Suprapubic skin (tissue), 4 donors: ENCODE results near the gene TTC28. TPM values are rescaled to one million over a fixed set of nuclear protein-coding genes. Genes with fewer than 3 reads are reported as not detected.

Experiments used
- DNase-seq, 2 donors: peaks; one replicate each; pipeline ENCODE4 v3.0.0-alpha.2; 2019; ENCODE audit warnings: low spot score in 2 of 2
- H3K27ac ChIP-seq: fragments of 200-600 bp; sonication (generic); one replicate; pipeline ENCODE4 v1.5.1; 2019
- H3K27me3 ChIP-seq: fragments of 200-600 bp; sonication (generic); one replicate; pipeline ENCODE4 v1.5.1; 2019
- H3K36me3 ChIP-seq: fragments of 200-600 bp; sonication (generic); one replicate; pipeline ENCODE4 v1.5.1; 2019
- H3K4me1 ChIP-seq: fragments of 200-600 bp; sonication (generic); one replicate; pipeline ENCODE4 v1.5.1; 2019
- H3K4me3 ChIP-seq: fragments of 200-600 bp; sonication (generic); one replicate; pipeline ENCODE4 v1.5.1; 2019; ENCODE audit warnings: mild to moderate bottlenecking
- H3K9me3 ChIP-seq: fragments of 200-600 bp; sonication (generic); one replicate; pipeline ENCODE4 v1.5.1; 2019
- CTCF ChIP-seq, 2 donors: fragments of 200-600 bp in 1 of 2; fragments of 450-650 bp in 1 of 2; sonication (generic) in 1 of 2; IDR thresholded peaks; one replicate each; pipeline ENCODE4 v1.5.1; 2016 to 2019; ENCODE audit warnings: antibody characterized with exemption in 2 of 2, mild to moderate bottlenecking in 1 of 2, moderate library complexity in 1 of 2
- EP300 ChIP-seq: sonication (generic); formaldehyde crosslinking; IDR thresholded peaks from one replicate; pipeline ENCODE4 v1.6.1; 2017; ENCODE audit warnings: antibody characterized with exemption
- POLR2A ChIP-seq, 2 donors: fragments of 450-650 bp; IDR thresholded peaks; one replicate each; pipeline ENCODE4 v1.6.1; 2017; ENCODE audit warnings: antibody characterized with exemption in 2 of 2, mild to moderate bottlenecking in 2 of 2, moderate library complexity in 2 of 2
- POLR2AphosphoS5 ChIP-seq, 3 donors: sonication (generic); formaldehyde crosslinking; IDR thresholded peaks; one replicate each; pipeline ENCODE4 v1.6.1; 2017; ENCODE audit warnings: antibody characterized with exemption in 3 of 3
- WGBS: methylation state at CpG from one replicate; pipeline ENCODE4 v1.1.5; 2018; 5-methylcytosine and 5-hydroxymethylcytosine counted together
- total RNA-seq, 4 donors: library from RNA; depleted of rRNA; stranded (reverse); fragments of >200 nt; gene quantifications; one replicate each; pipeline ENCODE4 v1.1.0, GENCODE V29; 2016

Gene TTC28
- total RNA-seq, 4 donors from 2014 or later = 8.1 to 23.1 (median 11.7) TPM

- no peak for TF ChIP-seq EP300
- no peak for TF ChIP-seq POLR2A (IDR thresholded peaks at IDR 0.05)
- no peak for TF ChIP-seq CTCF (IDR thresholded peaks at IDR 0.05)
- no peak for TF ChIP-seq POLR2AphosphoS5 (IDR thresholded peaks at IDR 0.05)
- H3K9me3 ChIP-seq = no peaks in the 10 kb centered on the region
- no peak overlapping the region for H3K4me3 ChIP-seq
- no peaks in the 10 kb centered on the region for H3K27me3 ChIP-seq
- no peak overlapping the region for H3K27ac ChIP-seq
- peaks cover 30% of the 10 kb centered on the region for H3K4me1 ChIP-seq
- peaks cover 5% of the 10 kb centered on the region for H3K36me3 ChIP-seq
- 90% methylated on average over 7 of the region's 7 CpGs for WGBS
- peak; percentile 35 to 70 for DNase-seq
Measured at GRCh38 chr22:28025333-28025732, 654.3 kb downstream of the TTC28 start.

DNA sequence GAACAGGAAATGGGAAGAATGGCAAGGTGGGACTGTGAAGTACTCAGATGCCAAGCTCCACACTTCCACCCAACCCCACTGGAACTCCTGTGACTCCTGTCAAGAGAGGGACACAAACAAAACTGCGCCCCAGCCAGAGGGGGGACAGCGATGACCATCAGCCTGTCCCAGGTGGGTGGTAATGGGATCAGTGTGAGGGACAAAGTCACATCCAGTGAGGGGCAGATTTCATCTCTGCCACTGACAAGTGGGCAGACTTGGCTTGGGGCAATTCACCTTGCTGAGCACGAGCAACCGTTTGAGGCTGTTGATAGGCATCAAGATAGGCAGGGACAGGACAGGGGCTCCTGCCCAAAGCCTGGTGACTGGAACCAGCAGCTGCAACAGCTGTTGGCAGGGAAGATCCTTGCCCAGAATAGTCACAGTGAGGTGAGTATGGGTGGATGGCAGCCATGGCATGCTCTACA lies 655.2 kb downstream of the TTC28 start:
- Histone ChIP-seq H3K27me3 (no peaks in the 10 kb centered on the region), H3K27ac (no peak overlapping the region), H3K9me3 (no peaks in the 10 kb centered on the region), H3K4me3 (no peak overlapping the region), H3K4me1 (peaks cover 36% of the 10 kb centered on the region), H3K36me3 (no peaks in the 10 kb centered on the region)
- 87% methylated on average over 4 of the region's 4 CpGs for WGBS
- TF ChIP-seq CTCF (IDR thresholded peaks at IDR 0.05) (no peak), EP300 (no peak), POLR2A (IDR thresholded peaks at IDR 0.05) (no peak), POLR2AphosphoS5 (IDR thresholded peaks at IDR 0.05) (no peak)
- DNase-seq = peak; percentile 58 to 60

DNA sequence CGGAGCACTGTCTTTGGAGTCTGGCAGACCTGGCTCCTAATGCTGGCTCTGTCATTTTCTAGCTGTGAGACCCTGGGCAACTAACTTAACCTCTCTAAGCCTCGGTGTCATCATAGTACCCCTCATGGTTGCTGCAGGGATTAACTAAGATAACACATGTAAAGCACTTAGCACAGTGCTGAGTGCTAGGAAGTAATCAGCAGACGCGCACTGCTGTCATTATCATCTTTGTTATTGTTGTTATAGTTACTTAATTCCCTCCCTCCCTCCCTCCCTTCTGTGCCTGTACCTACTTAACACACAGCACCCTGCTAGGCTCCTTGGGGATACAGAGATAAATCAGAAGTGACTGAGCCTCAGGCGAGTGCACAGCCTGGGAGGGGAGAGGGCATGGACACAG lies 655.9 kb downstream of the TTC28 start:
- 89% methylated on average over 5 of the region's 5 CpGs for WGBS
- H3K4me1 ChIP-seq = peaks cover 37% of the 10 kb centered on the region
- no peaks in the 10 kb centered on the region for H3K27me3 ChIP-seq
- H3K27ac ChIP-seq = no peak overlapping the region
- no peak overlapping the region for H3K4me3 ChIP-seq
- DNase-seq = peak in 1 of 2 donors; percentile 13
- no peaks in the 10 kb centered on the region for H3K36me3 ChIP-seq
- no peaks in the 10 kb centered on the region for H3K9me3 ChIP-seq
- TF ChIP-seq EP300 = no peak
- no peak for TF ChIP-seq CTCF (IDR thresholded peaks at IDR 0.05)
- no peak for TF ChIP-seq POLR2A (IDR thresholded peaks at IDR 0.05)
- TF ChIP-seq POLR2AphosphoS5 (IDR thresholded peaks at IDR 0.05) = no peak

DNA sequence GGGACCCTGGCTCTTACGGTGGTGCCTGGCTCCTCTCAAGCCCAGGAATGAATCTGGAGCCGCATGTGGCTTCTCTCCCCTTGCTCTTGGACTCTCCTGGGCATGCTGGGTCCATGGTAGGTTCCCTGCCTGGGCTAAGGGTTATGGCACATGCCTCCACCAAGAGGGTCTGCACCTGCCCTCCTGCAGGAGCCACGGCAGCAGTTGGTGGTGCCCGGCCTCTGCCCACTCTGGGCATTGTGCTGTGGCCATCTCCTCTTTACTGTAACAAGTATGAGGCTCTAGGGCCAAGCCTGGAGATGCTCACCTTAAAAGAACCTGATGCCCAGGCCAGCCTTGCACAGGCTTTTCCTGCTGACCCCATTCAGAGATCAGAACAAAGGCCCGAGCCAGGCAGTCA lies 656.6 kb downstream of the TTC28 start:
- WGBS = 78% methylated on average over 4 of the region's 5 CpGs
- TF ChIP-seq POLR2A (IDR thresholded peaks at IDR 0.05) = no peak
- TF ChIP-seq POLR2AphosphoS5 (IDR thresholded peaks at IDR 0.05) = no peak
- no peak for TF ChIP-seq CTCF (IDR thresholded peaks at IDR 0.05)
- TF ChIP-seq EP300 = no peak
- H3K4me3 ChIP-seq = no peak overlapping the region
- no peak overlapping the region for H3K27ac ChIP-seq
- H3K4me1 ChIP-seq = peaks cover 39% of the 10 kb centered on the region
- no peaks in the 10 kb centered on the region for H3K27me3 ChIP-seq
- peak; percentile 37 to 55 for DNase-seq
- no peaks in the 10 kb centered on the region for H3K9me3 ChIP-seq
- no peaks in the 10 kb centered on the region for H3K36me3 ChIP-seq

DNA sequence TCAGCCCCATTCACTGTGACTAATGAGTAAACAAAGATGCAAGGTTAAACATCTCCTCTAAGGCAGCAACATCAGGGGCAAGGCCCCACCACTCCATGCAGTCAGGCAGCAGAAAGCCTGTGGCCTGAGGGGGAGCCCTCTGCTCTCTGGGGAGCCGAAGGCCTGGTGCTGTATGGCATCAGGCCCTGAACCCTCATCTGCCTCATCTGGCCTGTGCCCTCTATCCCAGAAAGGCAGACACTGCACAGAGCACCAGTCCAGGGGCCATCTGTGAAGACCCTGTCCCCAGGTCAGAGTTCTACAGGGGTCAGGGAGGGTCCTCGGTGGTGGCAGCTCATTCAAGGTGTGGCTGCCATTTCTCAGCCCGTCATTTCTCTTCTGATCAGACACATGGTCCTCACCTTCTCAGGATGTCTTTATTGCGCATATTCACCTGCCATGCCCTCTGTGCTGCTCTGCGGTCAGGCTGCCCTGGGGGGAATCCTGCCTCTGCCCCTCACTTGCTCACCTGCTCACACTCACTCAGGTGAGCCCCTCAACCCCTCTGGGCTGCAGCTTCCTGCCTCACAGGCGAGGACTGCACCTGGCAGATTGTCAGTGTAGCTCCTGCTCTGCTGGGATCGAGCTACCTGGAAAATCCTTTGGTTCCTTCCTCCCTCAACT lies 657.5 kb downstream of the TTC28 start:
- Histone ChIP-seq H3K27me3 (no peaks in the 10 kb centered on the region), H3K4me1 (peaks cover 38% of the 10 kb centered on the region), H3K4me3 (no peak overlapping the region), H3K36me3 (no peaks in the 10 kb centered on the region), H3K27ac (no peak overlapping the region), H3K9me3 (no peaks in the 10 kb centered on the region)
- 95% methylated on average over 4 of the region's 7 CpGs for WGBS
- DNase-seq = peak; percentile 46 to 65
- TF ChIP-seq POLR2AphosphoS5 (IDR thresholded peaks at IDR 0.05) = no peak
- TF ChIP-seq EP300 = no peak
- TF ChIP-seq POLR2A (IDR thresholded peaks at IDR 0.05) = no peak
- TF ChIP-seq CTCF (IDR thresholded peaks at IDR 0.05) = no peak
